Activated CD8-positive, alpha-beta T cell treated with anti-CD3 and anti-CD28 coated beads for 36 hours (primary cell): ENCODE results near the gene C2. TPM values are rescaled to one million over a fixed set of nuclear protein-coding genes. Genes with fewer than 3 reads are reported as not detected.

Source experiments
- ATAC-seq: fragments of 200-7000 bp; cut with Tn5 transposase; one replicate; pipeline ENCODE4 v1.10.0; 2021; ENCODE audit warnings: mild to moderate bottlenecking, moderate library complexity
- CTCF ChIA-PET: fragments of 350-600 bp; sonication (Branson Sonifier 250); formaldehyde crosslinking; loops from one replicate; lab custom pipeline; 2021; ENCODE audit warnings: antibody characterized with exemption; lab: Charles Lee
- POLR2A ChIA-PET: fragments of 350-600 bp; sonication (Branson Sonifier 250); formaldehyde crosslinking; loops from one replicate; lab custom pipeline; 2021; ENCODE audit warnings: antibody characterized with exemption; lab: Charles Lee
- DNase-seq: peaks from one replicate; pipeline ENCODE4 v3.0.0-alpha.2; 2020
- H3K27ac Mint-ChIP-seq: one replicate; pipeline ENCODE4 v1.8.0; 2021; ENCODE audit warnings: mild to moderate bottlenecking, mixed read lengths
- H3K27me3 Mint-ChIP-seq: one replicate; pipeline ENCODE4 v1.8.0; 2021; ENCODE audit warnings: mixed read lengths
- H3K36me3 Mint-ChIP-seq: one replicate; pipeline ENCODE4 v1.8.0; 2021; ENCODE audit warnings: low read depth, mixed read lengths
- H3K4me1 Mint-ChIP-seq: one replicate; pipeline ENCODE4 v1.8.0; 2021; ENCODE audit warnings: low read depth, mixed read lengths
- H3K4me3 Mint-ChIP-seq: one replicate; pipeline ENCODE4 v1.8.0; 2021; ENCODE audit warnings: mild to moderate bottlenecking, moderate library complexity, mixed read lengths
- H3K9me3 Mint-ChIP-seq: one replicate; pipeline ENCODE4 v1.8.0; 2021; ENCODE audit warnings: mixed read lengths
- CTCF ChIP-seq: fragments of 200-600 bp; IDR thresholded peaks from one replicate; pipeline ENCODE4 v1.8.0; 2022; ENCODE audit warnings: antibody characterized with exemption, mild to moderate bottlenecking
- intact Hi-C: fragments of 100-400 bp; cut with micrococcal nuclease; formaldehyde crosslinking; loops from one replicate; pipeline ENCODE4 v1.10.0; 2022
- total RNA-seq, 2 experiments: library from RNA; stranded (reverse); gene quantifications; one replicate each; pipeline ENCODE4 v1.2.3, GENCODE V29; 2021

The C2 gene
- total RNA-seq, 2 experiments from 2014 or later, result 0.99 to 1.4 TPM

- Mint-ChIP-seq H3K9me3 (no peaks in the 10 kb centered on the region), H3K27ac (peak overlapping the region; percentile 38), H3K4me1 (peaks cover 28% of the 10 kb centered on the region), H3K36me3 (peaks cover 3% of the 10 kb centered on the region), H3K27me3 (peaks cover 3% of the 10 kb centered on the region), H3K4me3 (peak overlapping the region; percentile 80)
- ChIA-PET CTCF (interaction anchor here (1.2 kb wide), 1 partner anchor 12 kb away, joined by 3 read pairs; no protein-coding TSS in a partner anchor), POLR2A (interaction anchor here (2.1 kb wide), 1 partner anchor 57 kb away, joined by 9 read pairs; the partner anchor contains the start of genes NELFE and SKIC2)
- DNase-seq, result peak; percentile 78
- intact Hi-C loops, result no loop called here
- peak; percentile 10 for ATAC-seq
- no peak for TF ChIP-seq CTCF
Measured at GRCh38 chr6:31901415-31901952, 26.0 kb upstream of the C2 start.

GRCh38 chr6:31901953-31902643, 25.4 kb upstream of the C2 start, which contains the start of gene ZBTB12:
Gene ZBTB12, minus strand, starts transcription at chr6:31902086. Its CDS starts 781 bp downstream, at chr6:31901305.
- DNase-seq (peak; percentile 88), ATAC-seq (peak; percentile 70)
- Mint-ChIP-seq H3K4me3 (peak within 1 kb of the TSS; percentile 80), H3K9me3 (no peaks in the 10 kb centered on the region), H3K4me1 (peaks cover 26% of the 10 kb centered on the region), H3K36me3 (peaks cover 2% of the 10 kb centered on the region), H3K27ac (peak within 1 kb of the TSS; percentile 83), H3K27me3 (peaks cover 3% of the 10 kb centered on the region)
- TF ChIP-seq CTCF, result no peak
- ChIA-PET CTCF (interaction anchor here (1.2 to 2.3 kb wide), 2 partner anchors 13 to 51 kb away, joined by 3 to 12 read pairs; no protein-coding TSS in a partner anchor), POLR2A (interaction anchor here (1.0 to 2.1 kb wide), 3 partner anchors 54 to 58 kb away, joined by 3 to 9 read pairs (median 4); partner anchors contain the start of genes NELFE and SKIC2)
- intact Hi-C loops, result no loop called here

GRCh38 chr6:31903957-31904356, 23.6 kb upstream of the C2 start:
- intact Hi-C loops, result no loop called here

GRCh38 chr6:31905041-31905440, 22.5 kb upstream of the C2 start:
- no peak for DNase-seq

More at GRCh38 chr6:31903957-31904356, 23.6 kb upstream of the C2 start:
- Mint-ChIP-seq H3K27ac (no peak overlapping the region), H3K9me3 (no peaks in the 10 kb centered on the region), H3K36me3 (peaks cover 2% of the 10 kb centered on the region), H3K27me3 (peaks cover 6% of the 10 kb centered on the region), H3K4me1 (peaks cover 28% of the 10 kb centered on the region), H3K4me3 (no peak overlapping the region)
- DNase-seq (no peak), ATAC-seq (no peak)
- CTCF ChIA-PET, result interaction anchor here (0.9 to 2.3 kb wide), 2 partner anchors 11 to 49 kb away, joined by 3 to 12 read pairs; no protein-coding TSS in a partner anchor
- POLR2A ChIA-PET, result interaction anchor here (1.1 to 1.4 kb wide), 3 partner anchors 21 to 68 kb away, joined by 3 to 4 read pairs (median 3); partner anchors contain the start of genes DXO and SKIC2
- TF ChIP-seq CTCF, result no peak

More at GRCh38 chr6:31905041-31905440, 22.5 kb upstream of the C2 start:
- no peak overlapping the region for H3K4me3 Mint-ChIP-seq
- H3K27ac Mint-ChIP-seq, result no peak overlapping the region
- ChIA-PET POLR2A (interaction anchor here (1.0 kb wide), 1 partner anchor 56 kb away, joined by 3 read pairs; no protein-coding TSS in a partner anchor), CTCF (interaction anchor here (0.6 to 1.3 kb wide), 2 partner anchors 48 kb away, joined by 3 to 4 read pairs; no protein-coding TSS in a partner anchor)
- H3K9me3 Mint-ChIP-seq, result no peaks in the 10 kb centered on the region
- intact Hi-C loops, result no loop called here
- no peak for ATAC-seq
- peaks cover 6% of the 10 kb centered on the region for H3K27me3 Mint-ChIP-seq
- no peaks in the 10 kb centered on the region for H3K36me3 Mint-ChIP-seq
- peaks cover 18% of the 10 kb centered on the region for H3K4me1 Mint-ChIP-seq
- TF ChIP-seq CTCF, result no peak
